NCI-H1436 treated with DMSO at 0.1 percent for 48 hours (cell line): ENCODE results near the gene MAPK8.
"Not testable (repeated sequence)": the region's sequence is repeated elsewhere in the genome, so short reads cannot be mapped to it uniquely, and the experiment has no call there.

Experiments
- DNase-seq: peaks from one replicate; lab custom pipeline; 2025; lab: John Stamatoyannopoulos, UW

MAPK8 gene

GRCh38 chr10:48418189-48418788 is 111.8 kb downstream of the MAPK8 start:
- no peak for DNase-seq

- DNase-seq, result no peak
These were observed 113.2 kb downstream of the MAPK8 start for GRCh38 chr10:48419714-48420113.

- not testable (repeated sequence) for DNase-seq
These were observed 115.4 kb downstream of the MAPK8 start for GRCh38 chr10:48421862-48422261.

- DNase-seq, result no peak
These were observed 117.4 kb downstream of the MAPK8 start for GRCh38 chr10:48423884-48424283.

- DNase-seq, result no peak
These were observed 122.4 kb downstream of the MAPK8 start for GRCh38 chr10:48428896-48429295.

GRCh38 chr10:48429309-48429708 is 122.8 kb downstream of the MAPK8 start:
- no peak for DNase-seq

GRCh38 chr10:48430402-48430993 is 124.0 kb downstream of the MAPK8 start:
- DNase-seq, result no peak

- no peak for DNase-seq
These were observed 125.4 kb downstream of the MAPK8 start for GRCh38 chr10:48431871-48432270.

GRCh38 chr10:48437546-48437945 is 131.1 kb downstream of the MAPK8 start:
- no peak for DNase-seq

- no peak for DNase-seq
These were observed 132.6 kb downstream of the MAPK8 start for GRCh38 chr10:48439031-48439430.

GRCh38 chr10:48439581-48440041 is 133.1 kb downstream of the MAPK8 start:
- DNase-seq, result no peak

- no peak for DNase-seq
These were observed 134.3 kb downstream of the MAPK8 start for GRCh38 chr10:48440771-48441170.

GRCh38 chr10:48442090-48442808 is 135.8 kb downstream of the MAPK8 start:
- DNase-seq, result no peak

- no peak for DNase-seq
These were observed 136.3 kb downstream of the MAPK8 start for GRCh38 chr10:48442809-48443177.

GRCh38 chr10:48444266-48444665 is 137.8 kb downstream of the MAPK8 start:
- peak; percentile 19 for DNase-seq

GRCh38 chr10:48444861-48445841 is 138.7 kb downstream of the MAPK8 start:
- DNase-seq, result no peak

GRCh38 chr10:48445932-48446331 is 139.5 kb downstream of the MAPK8 start:
- no peak for DNase-seq

GRCh38 chr10:48446785-48447184 is 140.3 kb downstream of the MAPK8 start:
- no peak for DNase-seq

- DNase-seq, result no peak
These were observed 141.1 kb downstream of the MAPK8 start for GRCh38 chr10:48447356-48448215.

GRCh38 chr10:48448796-48449195 is 142.3 kb downstream of the MAPK8 start:
- DNase-seq, result no peak
